HL-60 (cell line): Measurements from ENCODE around the gene PTGER3.

Experiments used
- DNase-seq, 2 experiments: peaks; one replicate each; pipeline ENCODE4 v3.0.0-alpha.2; 2010 to 2020; ENCODE audit warnings: low read depth in 1 of 2, low spot score in 1 of 2
- H3K27ac ChIP-seq: fragments of 250-450 bp; sonication (Bioruptor Pico); replicated peaks from 2 replicates; pipeline ENCODE4 v1.5.1; 2020; ENCODE audit warnings: mild to moderate bottlenecking, moderate library complexity
- H3K27me3 ChIP-seq: fragments of 250-450 bp; sonication (Bioruptor Pico); 2 replicates; pipeline ENCODE4 v1.5.1; 2021; ENCODE audit warnings: mild to moderate bottlenecking, moderate library complexity; ENCODE audit not compliant: insufficient read depth, poor library complexity, severe bottlenecking
- H3K4me3 ChIP-seq: replicated peaks from 2 replicates; pipeline ENCODE4 v1.5.1; 2011; ENCODE audit warnings: mild to moderate bottlenecking, control low read depth, low read length; ENCODE audit not compliant: insufficient read depth
- GABPA ChIP-seq: IDR thresholded peaks from 2 replicates; pipeline ENCODE4 v1.6.1; 2012; ENCODE audit warnings: low read depth
- POLR2AphosphoS5 ChIP-seq: IDR thresholded peaks from 2 replicates; pipeline ENCODE4 v1.6.1; 2012; ENCODE audit warnings: low read depth
- SPI1 ChIP-seq: IDR thresholded peaks from 2 replicates; pipeline ENCODE4 v1.6.1; 2012; ENCODE audit warnings: low read depth, mild to moderate bottlenecking, borderline replicate concordance
- TF ChIP-seq, protein P1 (sequence below): IDR thresholded peaks from 2 replicates; pipeline ENCODE4 v1.6.1; 2012; ENCODE audit warnings: low read depth; ENCODE audit not compliant: insufficient replicate concordance
- TF ChIP-seq, protein P2 (sequence below): IDR thresholded peaks from one replicate; pipeline ENCODE4 v1.5.1; 2011; ENCODE audit warnings: low read length, control low read depth, inconsistent platforms; ENCODE audit not compliant: insufficient read depth

The PTGER3 gene

DNA sequence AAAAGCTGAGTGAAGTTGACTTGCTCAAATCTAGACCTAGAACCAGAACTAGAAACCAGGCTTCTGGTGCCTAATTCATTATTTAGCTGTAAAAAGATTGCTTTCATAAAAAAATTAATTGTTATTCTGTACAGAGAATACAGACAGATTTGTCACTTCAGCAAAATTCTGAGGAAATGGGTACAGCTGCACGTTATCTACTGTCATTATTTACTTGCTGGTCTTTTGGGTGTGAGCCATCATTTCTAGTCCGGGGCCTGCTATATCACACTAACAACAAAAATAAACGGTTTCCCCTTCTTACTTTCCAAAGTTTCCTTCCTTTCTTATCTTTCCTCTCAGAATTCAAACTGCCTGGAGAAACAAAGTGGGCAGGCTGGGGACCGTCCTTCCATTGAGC is 68.3 kb downstream of the PTGER3 start:
- Histone ChIP-seq H3K27ac (no peak overlapping the region), H3K4me3 (no peak overlapping the region), H3K27me3 (no peaks in the 10 kb centered on the region)
- no peak for DNase-seq
- TF ChIP-seq SPI1 = no peak
- TF ChIP-seq GABPA = no peak
- TF ChIP-seq, protein P1, sequence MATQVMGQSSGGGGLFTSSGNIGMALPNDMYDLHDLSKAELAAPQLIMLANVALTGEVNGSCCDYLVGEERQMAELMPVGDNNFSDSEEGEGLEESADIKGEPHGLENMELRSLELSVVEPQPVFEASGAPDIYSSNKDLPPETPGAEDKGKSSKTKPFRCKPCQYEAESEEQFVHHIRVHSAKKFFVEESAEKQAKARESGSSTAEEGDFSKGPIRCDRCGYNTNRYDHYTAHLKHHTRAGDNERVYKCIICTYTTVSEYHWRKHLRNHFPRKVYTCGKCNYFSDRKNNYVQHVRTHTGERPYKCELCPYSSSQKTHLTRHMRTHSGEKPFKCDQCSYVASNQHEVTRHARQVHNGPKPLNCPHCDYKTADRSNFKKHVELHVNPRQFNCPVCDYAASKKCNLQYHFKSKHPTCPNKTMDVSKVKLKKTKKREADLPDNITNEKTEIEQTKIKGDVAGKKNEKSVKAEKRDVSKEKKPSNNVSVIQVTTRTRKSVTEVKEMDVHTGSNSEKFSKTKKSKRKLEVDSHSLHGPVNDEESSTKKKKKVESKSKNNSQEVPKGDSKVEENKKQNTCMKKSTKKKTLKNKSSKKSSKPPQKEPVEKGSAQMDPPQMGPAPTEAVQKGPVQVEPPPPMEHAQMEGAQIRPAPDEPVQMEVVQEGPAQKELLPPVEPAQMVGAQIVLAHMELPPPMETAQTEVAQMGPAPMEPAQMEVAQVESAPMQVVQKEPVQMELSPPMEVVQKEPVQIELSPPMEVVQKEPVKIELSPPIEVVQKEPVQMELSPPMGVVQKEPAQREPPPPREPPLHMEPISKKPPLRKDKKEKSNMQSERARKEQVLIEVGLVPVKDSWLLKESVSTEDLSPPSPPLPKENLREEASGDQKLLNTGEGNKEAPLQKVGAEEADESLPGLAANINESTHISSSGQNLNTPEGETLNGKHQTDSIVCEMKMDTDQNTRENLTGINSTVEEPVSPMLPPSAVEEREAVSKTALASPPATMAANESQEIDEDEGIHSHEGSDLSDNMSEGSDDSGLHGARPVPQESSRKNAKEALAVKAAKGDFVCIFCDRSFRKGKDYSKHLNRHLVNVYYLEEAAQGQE = no peak
- TF ChIP-seq POLR2AphosphoS5 = no peak
- TF ChIP-seq, protein P2, sequence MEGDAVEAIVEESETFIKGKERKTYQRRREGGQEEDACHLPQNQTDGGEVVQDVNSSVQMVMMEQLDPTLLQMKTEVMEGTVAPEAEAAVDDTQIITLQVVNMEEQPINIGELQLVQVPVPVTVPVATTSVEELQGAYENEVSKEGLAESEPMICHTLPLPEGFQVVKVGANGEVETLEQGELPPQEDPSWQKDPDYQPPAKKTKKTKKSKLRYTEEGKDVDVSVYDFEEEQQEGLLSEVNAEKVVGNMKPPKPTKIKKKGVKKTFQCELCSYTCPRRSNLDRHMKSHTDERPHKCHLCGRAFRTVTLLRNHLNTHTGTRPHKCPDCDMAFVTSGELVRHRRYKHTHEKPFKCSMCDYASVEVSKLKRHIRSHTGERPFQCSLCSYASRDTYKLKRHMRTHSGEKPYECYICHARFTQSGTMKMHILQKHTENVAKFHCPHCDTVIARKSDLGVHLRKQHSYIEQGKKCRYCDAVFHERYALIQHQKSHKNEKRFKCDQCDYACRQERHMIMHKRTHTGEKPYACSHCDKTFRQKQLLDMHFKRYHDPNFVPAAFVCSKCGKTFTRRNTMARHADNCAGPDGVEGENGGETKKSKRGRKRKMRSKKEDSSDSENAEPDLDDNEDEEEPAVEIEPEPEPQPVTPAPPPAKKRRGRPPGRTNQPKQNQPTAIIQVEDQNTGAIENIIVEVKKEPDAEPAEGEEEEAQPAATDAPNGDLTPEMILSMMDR = no peak

DNA sequence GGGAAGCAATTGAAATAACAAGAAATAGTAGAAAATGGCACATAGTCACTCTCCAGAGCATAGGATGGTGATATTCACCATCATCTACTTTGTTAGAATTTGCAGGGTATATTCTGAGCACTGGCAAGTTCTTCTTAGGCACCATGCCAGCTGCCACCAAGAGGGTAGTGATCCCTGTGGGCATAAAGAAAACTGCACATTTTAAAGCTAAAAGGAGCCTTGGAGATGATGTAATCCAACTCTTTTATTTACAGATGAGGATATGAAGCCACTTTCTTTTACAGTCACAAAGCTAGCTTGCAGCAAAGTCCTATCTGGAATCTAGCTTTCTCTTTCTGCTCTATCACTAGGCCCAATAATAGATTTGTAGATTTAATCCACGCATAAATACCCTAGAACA is 69.0 kb downstream of the PTGER3 start:
- Histone ChIP-seq H3K27ac (no peak overlapping the region), H3K4me3 (no peak overlapping the region), H3K27me3 (no peaks in the 10 kb centered on the region)
- TF ChIP-seq SPI1 (no peak), GABPA (no peak), POLR2AphosphoS5 (no peak)
- TF ChIP-seq, protein P1 = no peak
- DNase-seq = peak in 1 of 2 experiments; percentile 2

DNA sequence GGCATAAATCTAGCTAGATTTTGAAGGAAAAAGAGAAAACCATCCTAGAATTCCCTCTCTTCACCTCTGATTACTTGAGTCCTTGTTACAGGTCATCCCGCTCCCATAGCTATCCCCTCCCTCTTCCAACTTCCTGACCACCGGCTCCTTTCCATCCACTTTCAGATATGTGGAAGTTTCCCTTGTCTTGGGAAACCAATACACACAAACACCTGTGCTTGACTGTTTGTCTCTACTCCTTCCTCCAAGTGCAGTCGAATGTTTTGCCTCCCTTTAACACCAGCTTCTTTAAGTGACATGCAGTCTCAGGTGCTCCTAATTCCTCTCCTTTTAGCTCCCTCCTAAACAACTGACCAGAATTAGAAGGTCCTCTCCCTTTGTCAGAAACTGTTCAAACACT is 70.0 kb downstream of the PTGER3 start:
- no peaks in the 10 kb centered on the region for H3K27me3 ChIP-seq
- no peak for TF ChIP-seq SPI1
- TF ChIP-seq, protein P1 = no peak
- TF ChIP-seq, protein P2 = no peak
- TF ChIP-seq GABPA = no peak
- TF ChIP-seq POLR2AphosphoS5 = no peak
- no peak overlapping the region for H3K27ac ChIP-seq
- H3K4me3 ChIP-seq = no peak overlapping the region
- DNase-seq = no peak

DNA sequence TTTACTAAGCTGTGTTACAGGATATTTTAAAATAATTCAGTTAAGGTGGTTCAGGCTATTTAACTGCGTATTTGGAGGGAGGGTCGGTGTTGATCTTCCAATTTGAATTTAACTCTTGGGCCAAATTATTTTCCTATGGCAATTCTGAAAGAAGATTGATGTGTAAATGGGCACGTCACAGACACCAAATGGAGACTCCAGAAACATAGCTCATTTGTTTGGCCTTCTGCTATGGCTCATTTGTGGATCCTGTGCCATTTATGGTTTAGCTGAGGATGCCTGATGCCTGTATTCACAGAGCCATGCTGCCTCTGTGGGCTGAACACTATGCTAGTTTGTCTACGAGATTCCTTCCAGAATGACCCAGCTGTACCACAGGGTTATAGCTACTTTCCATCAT is 70.6 kb downstream of the PTGER3 start:
- TF ChIP-seq, protein P1 = no peak
- TF ChIP-seq, protein P2 = no peak
- TF ChIP-seq SPI1 (no peak), GABPA (no peak)
- Histone ChIP-seq H3K4me3 (no peak overlapping the region), H3K27ac (no peak overlapping the region), H3K27me3 (no peaks in the 10 kb centered on the region)
- no peak for DNase-seq
